GM12873 (cell line): ENCODE data around the gene SPATA20.

ENCODE experiments used
- CTCF ChIP-seq: IDR thresholded peaks from 2 replicates; pipeline ENCODE4 v1.5.1; 2012; ENCODE audit warnings: low read depth, mild to moderate bottlenecking, moderate library complexity, low read length, control low read depth; ENCODE audit not compliant: insufficient read depth; ENCODE audit errors: missing control alignments

The SPATA20 gene

DNA sequence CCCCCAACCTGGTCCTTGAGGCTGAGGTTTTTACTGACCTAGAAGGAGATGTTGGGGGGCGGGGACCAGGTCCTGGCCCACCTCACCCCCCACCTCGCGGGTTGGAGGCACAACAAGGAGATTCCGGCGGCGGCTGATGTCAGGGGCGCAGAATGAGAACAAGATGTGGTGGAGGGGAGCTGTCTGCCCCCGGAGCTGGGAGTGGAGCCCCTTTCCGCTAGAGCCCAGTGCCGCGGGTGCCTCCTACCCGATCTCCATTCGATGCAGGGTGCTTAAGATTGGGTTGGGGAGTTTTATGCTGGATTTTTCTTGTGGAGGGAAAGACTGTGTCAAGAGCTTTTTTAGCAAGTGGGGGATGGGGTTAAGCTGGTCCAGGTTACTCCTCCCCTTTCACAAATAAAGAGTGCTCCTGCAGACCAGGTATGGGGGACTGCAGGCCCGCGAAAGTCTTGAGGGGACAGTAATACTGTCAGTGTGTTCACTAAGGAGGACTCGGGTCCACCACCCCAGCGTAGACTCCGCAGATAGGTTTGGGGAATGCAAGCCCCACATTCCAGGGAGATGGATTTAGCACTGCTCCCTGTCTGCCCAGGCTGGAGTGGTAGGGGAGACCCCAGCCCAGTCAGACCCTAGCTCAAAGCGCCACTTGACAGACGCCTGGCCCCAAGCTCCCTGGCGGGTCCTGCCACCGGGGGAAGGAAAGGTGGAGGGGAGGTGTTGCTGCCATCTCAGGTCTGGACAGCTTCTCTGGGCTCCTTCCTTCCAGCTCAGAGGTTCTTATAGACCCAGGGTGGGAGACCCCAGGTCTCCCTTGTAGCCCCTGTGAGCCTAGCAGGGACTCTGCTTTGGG, 15.5 kb downstream of the SPATA20 start:
- no peak for TF ChIP-seq CTCF

GRCh38 chr17:50563092-50563511, 16.1 kb downstream of the SPATA20 start:
- no peak for TF ChIP-seq CTCF

GRCh38 chr17:50564916-50565315, 17.9 kb downstream of the SPATA20 start:
- TF ChIP-seq CTCF = no peak

DNA sequence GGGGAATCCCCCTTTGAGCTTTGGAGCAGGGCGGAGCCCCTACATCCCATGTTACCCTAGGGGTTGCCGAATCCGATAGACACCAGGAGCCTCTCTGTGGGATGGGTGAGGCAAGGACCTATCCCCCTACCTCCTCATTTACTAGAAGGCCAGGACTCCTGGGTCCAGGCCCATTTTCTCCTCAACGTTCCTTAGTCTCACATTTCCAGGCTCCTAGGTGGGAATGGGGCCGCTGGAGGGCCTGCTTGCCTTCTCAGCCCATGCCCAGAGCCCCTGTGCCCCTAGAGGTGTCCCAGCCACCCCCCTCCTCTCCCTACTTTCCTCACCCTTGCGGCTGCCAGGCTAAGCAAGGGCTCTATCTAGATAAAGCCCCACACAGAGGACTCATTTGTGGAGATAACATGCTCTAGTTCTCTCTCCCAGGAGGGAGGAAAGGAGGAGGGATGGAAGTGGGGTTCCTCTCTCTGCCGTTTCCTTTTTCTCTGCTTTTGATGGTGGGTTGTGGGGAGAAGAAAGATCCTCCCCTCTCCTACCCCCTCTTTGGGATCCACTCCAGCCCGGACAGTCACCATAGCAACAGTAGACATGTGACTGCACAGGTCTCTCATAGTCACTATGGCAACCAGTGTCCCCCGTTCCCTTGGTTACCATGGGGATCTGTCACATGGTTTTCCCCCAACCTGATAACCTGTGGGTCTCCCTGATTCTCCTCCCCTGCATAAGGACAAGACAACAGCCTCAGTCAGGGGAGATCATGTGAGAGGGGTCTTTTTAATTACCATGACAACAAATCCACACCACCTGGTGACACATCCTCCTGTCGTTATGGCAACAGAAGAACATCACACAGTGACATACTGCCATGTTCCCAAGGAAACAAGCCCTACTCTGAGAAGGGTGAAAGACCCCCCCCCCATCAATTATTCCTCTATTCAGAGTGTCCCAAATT, 18.7 kb downstream of the SPATA20 start:
- TF ChIP-seq CTCF = no peak

DNA sequence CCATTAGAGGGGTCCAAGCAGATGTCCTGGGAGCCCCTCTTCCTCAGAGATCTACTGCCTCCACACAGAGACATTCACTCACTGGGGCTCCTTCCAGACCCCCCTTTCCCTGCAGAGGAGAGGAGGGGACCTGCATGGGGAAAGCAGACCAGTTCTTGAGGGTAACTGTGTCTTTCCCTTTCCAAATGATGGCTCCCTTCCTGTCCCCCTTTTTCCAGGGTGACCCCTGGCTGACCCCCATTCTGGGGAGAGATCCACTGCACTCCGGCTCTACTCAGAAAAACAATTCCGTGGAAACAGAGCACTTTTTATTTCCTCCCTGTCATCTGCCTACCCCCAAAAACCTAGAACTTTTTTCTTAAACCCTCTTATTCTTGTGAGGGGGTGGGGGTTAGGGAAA, 19.9 kb downstream of the SPATA20 start:
- no peak for TF ChIP-seq CTCF

DNA sequence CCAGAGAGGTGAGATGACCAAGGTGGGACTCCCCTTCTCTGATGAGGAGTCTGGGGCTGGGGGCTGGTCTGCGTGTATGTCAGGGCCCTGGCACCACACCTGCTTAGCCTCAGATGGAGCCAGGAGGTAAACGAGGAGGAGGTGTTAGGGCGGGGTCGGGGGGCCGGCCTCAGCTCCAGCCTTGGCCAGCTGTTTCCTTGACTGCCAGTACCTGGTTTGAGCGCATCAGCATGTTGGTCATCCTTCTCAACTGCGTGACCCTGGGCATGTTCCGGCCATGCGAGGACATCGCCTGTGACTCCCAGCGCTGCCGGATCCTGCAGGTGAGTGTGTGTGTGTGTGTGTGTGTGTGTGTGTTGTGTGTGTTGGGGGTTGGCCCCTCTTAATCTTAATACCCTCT, 21.7 kb downstream of the SPATA20 start:
- no peak for TF ChIP-seq CTCF

DNA sequence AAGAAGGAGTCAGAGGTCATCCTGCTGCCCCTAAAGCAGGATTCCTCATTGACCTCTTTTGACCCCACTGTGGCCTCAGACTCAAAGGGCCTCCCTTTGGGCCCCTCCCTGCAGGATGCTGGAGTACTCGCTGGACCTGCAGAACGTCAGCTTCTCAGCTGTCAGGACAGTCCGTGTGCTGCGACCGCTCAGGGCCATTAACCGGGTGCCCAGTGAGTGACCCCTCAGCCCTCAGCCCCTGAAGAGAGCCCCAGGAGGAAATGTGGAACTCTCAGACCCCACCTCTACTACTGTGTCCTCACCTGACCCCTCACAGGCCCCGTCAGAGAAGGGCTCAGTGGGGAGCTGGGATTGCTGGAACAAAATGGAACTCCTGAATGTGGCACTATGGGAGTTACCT, 22.6 kb downstream of the SPATA20 start:
- TF ChIP-seq CTCF = no peak
